H9 (cell line): ENCODE results near the gene CD244. TPM values are rescaled to one million over a fixed set of nuclear protein-coding genes. Genes with fewer than 3 reads are reported as not detected.

Experiments
- DNase-seq: peaks from one replicate; pipeline ENCODE4 v3.0.0-alpha.2; 2017
- H2AFZ ChIP-seq: one replicate; pipeline ENCODE4 v1.6.1; 2013; ENCODE audit warnings: mild to moderate bottlenecking, low read length, control low read depth, moderate library complexity
- H2AK5ac ChIP-seq: 2 replicates; pipeline ENCODE4 v1.6.1; 2013; ENCODE audit warnings: low read length, control low read depth, mixed read lengths; ENCODE audit not compliant: insufficient read length
- H2BK120ac ChIP-seq: one replicate; pipeline ENCODE4 v1.6.1; 2013; ENCODE audit warnings: low read depth, mild to moderate bottlenecking, low read length, control low read depth, inconsistent platforms; ENCODE audit not compliant: poor library complexity, severe bottlenecking
- H2BK12ac ChIP-seq: 2 replicates; pipeline ENCODE4 v1.6.1; 2013; ENCODE audit warnings: low read length, control low read depth, mixed read lengths, low read depth; ENCODE audit not compliant: insufficient read length
- H2BK15ac ChIP-seq: 2 replicates; pipeline ENCODE4 v1.6.1; 2013; ENCODE audit warnings: low read depth, low read length, control low read depth
- H2BK20ac ChIP-seq: one replicate; pipeline ENCODE4 v1.6.1; 2013; ENCODE audit warnings: low read depth, mild to moderate bottlenecking, low read length, control low read depth, inconsistent platforms; ENCODE audit not compliant: poor library complexity, severe bottlenecking
- H2BK5ac ChIP-seq: 2 replicates; pipeline ENCODE4 v1.6.1; 2013; ENCODE audit warnings: low read length, control low read depth, mixed read lengths; ENCODE audit not compliant: insufficient read length
- H3K14ac ChIP-seq: 2 replicates; pipeline ENCODE4 v1.6.1; 2013; ENCODE audit warnings: low read length, control low read depth; ENCODE audit not compliant: insufficient read depth
- H3K18ac ChIP-seq: 2 replicates; pipeline ENCODE4 v1.6.1; 2013; ENCODE audit warnings: low read depth, mild to moderate bottlenecking, mixed read lengths, low read length, control low read depth; ENCODE audit not compliant: insufficient read length
- H3K23ac ChIP-seq: 2 replicates; pipeline ENCODE4 v1.6.1; 2013; ENCODE audit warnings: low read length, control low read depth, mixed read lengths, low read depth; ENCODE audit not compliant: insufficient read length
- H3K23me2 ChIP-seq: 2 replicates; pipeline ENCODE4 v1.6.1; 2013; ENCODE audit warnings: low read depth, mild to moderate bottlenecking, mixed read lengths, low read length, control low read depth; ENCODE audit not compliant: insufficient read length, poor library complexity, severe bottlenecking
- H3K27ac ChIP-seq: 2 replicates; pipeline ENCODE4 v1.5.1; 2013; ENCODE audit warnings: low read length, control low read depth, mixed read lengths, low read depth; ENCODE audit not compliant: insufficient read length
- H3K27me3 ChIP-seq: 2 replicates; pipeline ENCODE4 v1.6.1; 2013; ENCODE audit warnings: low read length, control low read depth, inconsistent platforms; ENCODE audit not compliant: insufficient read depth
- H3K4ac ChIP-seq: 2 replicates; pipeline ENCODE4 v1.6.1; 2013; ENCODE audit warnings: low read depth, mild to moderate bottlenecking, control low read depth, inconsistent platforms, low read length, moderate library complexity
- H3K4me1 ChIP-seq: 2 replicates; pipeline ENCODE4 v1.6.1; 2013; ENCODE audit warnings: low read length, control low read depth, inconsistent platforms; ENCODE audit not compliant: insufficient read depth
- H3K4me2 ChIP-seq: 2 replicates; pipeline ENCODE4 v1.6.1; 2013; ENCODE audit warnings: low read length, control low read depth, mixed read lengths; ENCODE audit not compliant: insufficient read length, insufficient read depth
- H3K56ac ChIP-seq: 2 replicates; pipeline ENCODE4 v1.6.1; 2013; ENCODE audit warnings: low read depth, mild to moderate bottlenecking, mixed read lengths, low read length, control low read depth; ENCODE audit not compliant: insufficient read length
- H3K79me1 ChIP-seq: 2 replicates; pipeline ENCODE4 v1.6.1; 2013; ENCODE audit warnings: low read depth, mild to moderate bottlenecking, moderate library complexity, low read length, control low read depth, inconsistent platforms; ENCODE audit not compliant: insufficient read depth, poor library complexity, severe bottlenecking
- H3K79me2 ChIP-seq: 2 replicates; pipeline ENCODE4 v1.6.1; 2013; ENCODE audit warnings: low read length, control low read depth, inconsistent platforms; ENCODE audit not compliant: insufficient read depth
- H3K9ac ChIP-seq: 2 replicates; pipeline ENCODE4 v1.6.1; 2013; ENCODE audit warnings: low read length, control low read depth, mixed read lengths; ENCODE audit not compliant: insufficient read length; ENCODE audit errors: extremely low read depth
- H3K9me3 ChIP-seq: one replicate; pipeline ENCODE4 v1.6.1; 2013; ENCODE audit warnings: low read depth, low read length, inconsistent platforms; ENCODE audit not compliant: control insufficient read depth
- H3T11ph ChIP-seq: one replicate; pipeline ENCODE4 v1.6.1; 2013; ENCODE audit warnings: mild to moderate bottlenecking, low read length, control low read depth, inconsistent platforms
- H4K20me1 ChIP-seq: one replicate; pipeline ENCODE4 v1.6.1; 2013; ENCODE audit not compliant: control insufficient read depth, insufficient read length, insufficient read depth
- H4K5ac ChIP-seq: 2 replicates; pipeline ENCODE4 v1.6.1; 2013; ENCODE audit warnings: low read depth, mild to moderate bottlenecking, mixed read lengths, low read length, control low read depth; ENCODE audit not compliant: insufficient read length
- H4K8ac ChIP-seq: replicated peaks from 2 replicates; pipeline ENCODE4 v1.6.1; 2013; ENCODE audit warnings: low read length, control low read depth, mixed read lengths, low read depth; ENCODE audit not compliant: insufficient read length
- H4K91ac ChIP-seq: 2 replicates; pipeline ENCODE4 v1.6.1; 2013; ENCODE audit warnings: low read depth, mild to moderate bottlenecking, moderate library complexity, mixed read lengths, low read length, control low read depth; ENCODE audit not compliant: insufficient read length
- H3K27ac Mint-ChIP-seq, 3 experiments: 2 replicates in 2 of 3; 3 replicates in 1 of 3; pipeline ENCODE4 v1.8.0; 2020 to 2021; ENCODE audit warnings: mixed read lengths in 3 of 3, mild to moderate bottlenecking in 1 of 3, moderate library complexity in 1 of 3
- H3K27me3 Mint-ChIP-seq: 2 replicates; pipeline ENCODE4 v1.8.0; 2021; ENCODE audit warnings: low read depth, mild to moderate bottlenecking, moderate library complexity, mixed read lengths
- H3K36me3 Mint-ChIP-seq, 3 experiments: 2 replicates in 2 of 3; 3 replicates in 1 of 3; pipeline ENCODE4 v1.8.0; 2020 to 2021; ENCODE audit warnings: low read depth in 3 of 3, mixed read lengths in 3 of 3; ENCODE audit not compliant: insufficient read depth in 1 of 3
- H3K4me1 Mint-ChIP-seq, 2 experiments: 2 replicates each; pipeline ENCODE4 v1.8.0; 2020; ENCODE audit warnings: mixed read lengths in 2 of 2
- H3K4me3 Mint-ChIP-seq, 2 experiments: 2 replicates in 1 of 2; 3 replicates in 1 of 2; pipeline ENCODE4 v1.8.0; 2020 to 2021; ENCODE audit warnings: mild to moderate bottlenecking in 2 of 2, mixed read lengths in 2 of 2, moderate library complexity in 1 of 2
- H3K9me3 Mint-ChIP-seq, 2 experiments: 2 replicates in 1 of 2; 3 replicates in 1 of 2; pipeline ENCODE4 v1.8.0; 2020; ENCODE audit warnings: mild to moderate bottlenecking in 2 of 2, mixed read lengths in 2 of 2, moderate library complexity in 1 of 2
- CTCF ChIP-seq: fragments of 200-600 bp; sonication (generic); conservative IDR thresholded peaks from 3 replicates; pipeline ENCODE4 v1.8.0; 2021; ENCODE audit warnings: antibody characterized with exemption, mild to moderate bottlenecking
- WGBS: extraction: QIAGEN DNeasy Blood & Tissue Kit; methylation state at CpG from one replicate; pipeline ENCODE4 v1.1.7; 2013; ENCODE audit warnings: missing lambda C conversion rate, low lambda C conversion rate, mixed read lengths; ENCODE audit not compliant: insufficient read length; ENCODE audit errors: extremely low coverage; 5-methylcytosine and 5-hydroxymethylcytosine counted together
- total RNA-seq: library from RNA; stranded (reverse); gene quantifications from 2 replicates; pipeline ENCODE4 v1.2.1, GENCODE V29; 2021

The CD244 gene
- total RNA-seq, 1 experiment from 2014 or later: not detected

- Histone ChIP-seq H3K4me1 (no peaks in the 10 kb centered on the region), H3K56ac (no peak overlapping the region), H2BK120ac (no peak overlapping the region), H3T11ph (no peak overlapping the region), H2BK12ac (no peak overlapping the region), H2BK20ac (no peak overlapping the region), H3K9ac (no peak overlapping the region), H3K27ac (no peak overlapping the region), H4K91ac (no peak overlapping the region), H3K4me2 (no peak overlapping the region), H4K20me1 (no peaks in the 10 kb centered on the region), H3K23me2 (no peaks in the 10 kb centered on the region), H2AFZ (no peak overlapping the region), H3K79me1 (no peaks in the 10 kb centered on the region), H3K14ac (no peak overlapping the region), H3K18ac (no peak overlapping the region), H3K4ac (no peak overlapping the region), H3K79me2 (no peaks in the 10 kb centered on the region), H3K9me3 (no peaks in the 10 kb centered on the region), H4K5ac (no peak overlapping the region), H2BK5ac (no peak overlapping the region), H4K8ac (no peak overlapping the region), H3K23ac (no peak overlapping the region), H2BK15ac (no peak overlapping the region), H2AK5ac (no peak overlapping the region), H3K27me3 (no peaks in the 10 kb centered on the region)
- Mint-ChIP-seq H3K4me3 (no peak overlapping the region; a peak in 1 of 5 replicates), H3K9me3 (no peaks in the 10 kb centered on the region), H3K36me3 (no peaks in the 10 kb centered on the region), H3K27ac (no peak overlapping the region), H3K27me3 (peaks cover 2% of the 10 kb centered on the region; the same call in 1 of the 2 replicates), H3K4me1 (peaks cover 10 to 16% of the 10 kb centered on the region in 2 experiments)
- no CpG with 5 or more reads among the region's 8 CpGs for WGBS
- peak; percentile 90 for TF ChIP-seq CTCF
- peak; percentile 83 for DNase-seq
These were observed 32.1 kb downstream of the CD244 start for GRCh38 chr1:160830321-160831153.
